GM10266 (cell line): ENCODE data around the gene ANKRD61.
"Not testable (repeated sequence)": the region's sequence is repeated elsewhere in the genome, so short reads cannot be mapped to it uniquely, and the experiment has no call there.

ENCODE experiments used
- DNase-seq: peaks from one replicate; pipeline ENCODE4 v3.0.0; 2012; ENCODE audit errors: extremely low spot score
- TF ChIP-seq, protein P1 (sequence below): IDR thresholded peaks from 2 replicates; pipeline ENCODE4 v1.5.1; 2012; ENCODE audit warnings: mild to moderate bottlenecking, low read depth; ENCODE audit not compliant: control insufficient read depth, insufficient read depth; ENCODE audit errors: missing control alignments

Gene ANKRD61

DNA sequence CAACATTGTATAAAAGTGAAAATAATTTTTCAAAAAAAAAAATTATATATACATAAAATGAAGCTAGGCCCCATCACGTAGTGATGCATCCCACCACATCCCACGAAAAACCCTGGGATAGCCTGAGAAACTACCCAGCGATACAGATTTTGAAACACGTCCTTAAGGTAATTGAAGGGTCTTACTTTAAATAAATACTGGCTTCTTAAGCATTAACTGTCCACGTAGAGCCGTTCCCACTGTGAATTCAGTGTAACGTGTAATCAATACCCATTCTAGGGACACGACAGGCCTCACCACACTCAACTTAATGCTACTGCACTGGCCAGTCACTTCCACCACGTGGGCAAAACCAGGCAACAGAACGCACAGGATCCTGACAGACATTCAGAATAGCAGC is 4.0 kb downstream of the ANKRD61 start:
- DNase-seq = no peak
- TF ChIP-seq, protein P1, sequence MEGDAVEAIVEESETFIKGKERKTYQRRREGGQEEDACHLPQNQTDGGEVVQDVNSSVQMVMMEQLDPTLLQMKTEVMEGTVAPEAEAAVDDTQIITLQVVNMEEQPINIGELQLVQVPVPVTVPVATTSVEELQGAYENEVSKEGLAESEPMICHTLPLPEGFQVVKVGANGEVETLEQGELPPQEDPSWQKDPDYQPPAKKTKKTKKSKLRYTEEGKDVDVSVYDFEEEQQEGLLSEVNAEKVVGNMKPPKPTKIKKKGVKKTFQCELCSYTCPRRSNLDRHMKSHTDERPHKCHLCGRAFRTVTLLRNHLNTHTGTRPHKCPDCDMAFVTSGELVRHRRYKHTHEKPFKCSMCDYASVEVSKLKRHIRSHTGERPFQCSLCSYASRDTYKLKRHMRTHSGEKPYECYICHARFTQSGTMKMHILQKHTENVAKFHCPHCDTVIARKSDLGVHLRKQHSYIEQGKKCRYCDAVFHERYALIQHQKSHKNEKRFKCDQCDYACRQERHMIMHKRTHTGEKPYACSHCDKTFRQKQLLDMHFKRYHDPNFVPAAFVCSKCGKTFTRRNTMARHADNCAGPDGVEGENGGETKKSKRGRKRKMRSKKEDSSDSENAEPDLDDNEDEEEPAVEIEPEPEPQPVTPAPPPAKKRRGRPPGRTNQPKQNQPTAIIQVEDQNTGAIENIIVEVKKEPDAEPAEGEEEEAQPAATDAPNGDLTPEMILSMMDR = no peak

DNA sequence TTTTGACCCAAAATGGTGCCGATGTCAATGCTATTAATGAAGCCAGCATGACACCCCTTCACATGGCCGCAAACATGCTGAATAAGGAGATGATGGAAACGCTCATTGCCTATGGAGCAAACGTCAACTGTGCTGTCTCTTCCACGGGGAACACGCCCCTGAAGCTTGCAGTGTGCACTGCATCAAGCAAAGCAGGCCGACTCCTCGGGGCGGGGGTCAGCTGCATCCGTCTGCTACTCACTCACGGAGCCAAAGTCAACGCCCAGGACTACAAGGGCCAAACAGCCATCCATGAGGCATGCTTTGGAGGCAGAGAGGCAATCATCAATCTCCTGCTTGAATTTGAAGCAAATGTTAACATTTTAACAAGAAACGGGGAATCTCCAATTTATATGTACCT is 4.5 kb downstream of the ANKRD61 start:
- TF ChIP-seq, protein P1 = no peak
- DNase-seq = no peak

DNA sequence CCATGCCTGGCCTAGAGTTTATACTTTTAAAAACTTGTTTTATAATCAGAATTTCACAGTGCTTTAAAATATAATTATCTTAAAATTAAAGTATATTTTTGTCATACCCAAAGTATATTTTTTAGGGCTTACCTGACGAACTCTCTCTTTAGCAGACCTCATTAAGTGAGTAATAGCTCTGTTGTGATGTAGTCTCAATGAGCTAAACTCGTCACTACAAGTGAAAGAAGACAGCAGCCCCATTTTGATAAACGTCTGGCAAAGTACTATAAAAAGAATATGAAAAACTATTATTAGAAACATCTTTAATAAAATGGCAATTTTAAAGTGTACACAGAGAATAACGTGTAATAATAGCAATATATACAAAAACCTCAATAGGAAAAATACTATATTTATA is 18.6 kb downstream of the ANKRD61 start:
- TF ChIP-seq, protein P1 = no peak
- DNase-seq = no peak

DNA sequence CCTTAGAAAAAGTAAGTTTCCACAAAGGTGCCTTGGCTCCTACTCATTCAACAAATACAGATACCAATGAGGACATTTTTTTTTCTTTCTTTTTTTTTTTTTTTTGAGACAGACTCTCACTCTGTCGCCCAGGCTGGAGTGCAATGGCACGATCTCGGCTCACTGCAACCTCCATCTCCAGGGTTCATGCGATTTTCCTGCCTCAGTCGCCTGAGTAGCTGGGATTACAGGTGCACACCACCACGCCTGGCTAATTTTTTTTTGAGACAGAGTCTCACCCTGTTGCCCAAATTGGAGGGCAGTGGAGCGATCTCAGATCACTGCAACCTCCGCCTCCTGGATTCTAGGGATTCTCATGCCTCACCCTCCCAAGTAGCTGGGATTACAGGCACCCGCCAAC is 20.0 kb downstream of the ANKRD61 start:
- DNase-seq = not testable (repeated sequence)

DNA sequence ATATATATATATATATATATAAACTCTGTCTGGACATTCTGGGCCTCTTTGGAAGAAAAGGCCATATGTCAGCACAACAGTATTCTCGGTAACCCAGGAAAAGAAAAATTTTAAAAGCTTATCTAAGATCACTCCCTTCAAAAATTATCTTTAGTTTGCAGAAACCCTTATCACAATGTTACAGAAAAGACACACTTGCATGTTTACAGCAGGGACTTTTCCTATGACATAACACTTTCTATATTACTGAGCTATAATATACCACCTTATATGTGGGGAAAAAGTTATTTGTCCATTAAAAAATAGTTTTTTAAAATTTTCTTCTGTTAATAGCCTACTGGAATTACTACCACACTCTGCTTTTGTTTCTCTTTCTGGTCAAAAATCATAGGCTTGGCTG is 25.4 kb downstream of the ANKRD61 start:
- peak; percentile 15 for DNase-seq
- TF ChIP-seq, protein P1 = no peak

DNA sequence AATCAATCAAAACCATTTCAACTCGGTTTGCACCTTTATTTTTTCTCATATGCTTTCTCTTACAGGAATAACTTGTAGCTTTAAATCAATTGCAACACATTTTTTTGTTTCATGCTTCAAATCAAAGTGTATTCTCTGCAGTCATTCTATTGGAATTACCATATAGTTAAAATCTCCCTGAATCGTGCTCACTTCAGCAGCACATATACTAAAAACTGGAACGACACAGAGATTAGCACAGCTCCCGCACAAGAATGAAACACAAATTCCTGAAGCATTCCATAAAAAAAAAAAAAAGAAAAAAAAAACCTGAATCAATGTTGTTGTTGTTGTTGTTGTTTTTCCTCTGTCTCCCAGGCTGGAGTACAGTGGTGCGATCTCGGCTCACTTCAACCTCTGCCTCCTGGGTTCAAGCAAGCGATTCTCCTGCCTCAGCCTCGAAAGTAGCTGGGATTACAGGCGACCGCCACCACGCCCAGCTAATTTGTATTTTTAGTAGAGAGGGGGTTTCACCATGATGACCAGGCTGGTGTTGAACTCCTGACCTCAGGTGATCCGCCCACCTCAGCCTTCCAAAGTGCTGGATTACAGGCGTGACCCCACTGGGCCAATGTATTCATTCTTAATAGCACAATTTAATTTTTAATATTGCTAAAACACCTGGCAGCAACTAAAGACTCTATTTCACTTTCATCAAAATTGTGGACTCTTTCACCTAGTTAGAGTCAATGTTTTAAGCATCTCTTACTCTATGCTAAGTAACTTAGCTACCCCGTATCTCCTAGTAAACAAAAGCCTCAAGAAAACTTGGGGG is 26.3 kb downstream of the ANKRD61 start:
- TF ChIP-seq, protein P1 = no peak
- no peak for DNase-seq

DNA sequence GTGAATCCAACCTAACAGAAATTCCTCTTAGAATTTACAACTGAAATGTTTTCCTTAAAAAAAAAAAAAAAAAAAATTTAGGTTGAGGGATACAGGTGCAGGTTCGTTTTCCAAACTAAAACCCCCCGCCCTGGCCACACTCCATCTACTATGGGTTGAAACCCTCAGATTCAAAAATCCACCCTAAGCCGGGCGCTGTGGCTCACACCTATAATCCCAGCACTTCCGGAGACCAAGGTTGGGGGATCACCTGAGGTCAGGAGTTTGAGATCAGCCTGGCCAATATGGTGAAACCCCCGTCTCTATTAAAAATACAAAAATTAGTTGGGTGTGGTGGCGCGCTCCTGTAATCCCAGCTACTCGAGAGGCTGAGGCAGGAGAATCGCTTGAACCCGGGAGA is 28.8 kb downstream of the ANKRD61 start:
- DNase-seq = not testable (repeated sequence)

DNA sequence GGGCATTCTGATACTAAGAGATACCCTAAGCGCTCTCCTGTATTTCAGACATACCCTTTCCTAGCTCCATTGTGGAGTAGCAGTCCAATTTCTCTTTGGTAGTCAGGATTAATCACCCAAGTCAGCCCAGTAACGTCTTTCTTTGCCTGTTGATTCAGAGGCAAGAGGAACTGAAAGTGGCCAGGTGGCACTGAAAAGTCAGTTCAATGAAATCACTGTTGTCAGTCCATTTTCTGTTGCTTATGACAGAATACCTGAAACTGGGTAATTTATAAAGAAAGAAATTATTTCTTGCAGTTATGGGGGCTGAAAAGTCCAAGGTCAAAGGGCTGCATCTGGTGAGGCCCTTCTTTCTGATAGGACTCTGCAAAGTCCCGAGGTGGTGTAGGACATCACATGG is 40.2 kb downstream of the ANKRD61 start:
- no peak for DNase-seq
- TF ChIP-seq, protein P1 = no peak
